Amniotic stem cell (primary cell): ENCODE results near the gene MARS1.

Experiments
- DNase-seq: peaks from one replicate; lab custom pipeline; 2025; lab: John Stamatoyannopoulos, UW

The MARS1 gene

GRCh38 chr12:57531836-57532235, 44.0 kb downstream of the MARS1 start:
- no peak for DNase-seq

GRCh38 chr12:57533108-57533507, 45.2 kb downstream of the MARS1 start:
- DNase-seq, result no peak

GRCh38 chr12:57534250-57534649, 46.4 kb downstream of the MARS1 start:
- DNase-seq, result no peak

GRCh38 chr12:57534991-57535543, 47.2 kb downstream of the MARS1 start:
- no peak for DNase-seq

GRCh38 chr12:57535764-57536596, 48.1 kb downstream of the MARS1 start:
- no peak for DNase-seq

GRCh38 chr12:57536597-57536942, 48.7 kb downstream of the MARS1 start:
- no peak for DNase-seq

GRCh38 chr12:57539134-57539768, 51.4 kb downstream of the MARS1 start:
- no peak for DNase-seq

- no peak for DNase-seq
Observed at GRCh38 chr12:57541001-57541400, 53.1 kb downstream of the MARS1 start.

- DNase-seq, result no peak
Observed at GRCh38 chr12:57541717-57542116, 53.8 kb downstream of the MARS1 start.

- no peak for DNase-seq
Observed at GRCh38 chr12:57543581-57543980, 55.7 kb downstream of the MARS1 start.

GRCh38 chr12:57545809-57546437, 58.1 kb downstream of the MARS1 start:
- DNase-seq, result no peak

- peak; percentile 95 for DNase-seq
Observed at GRCh38 chr12:57546438-57547287, 58.8 kb downstream of the MARS1 start, which contains the start of gene DCTN2. Gene DCTN2 (minus strand): TSS chr12:57547192. CDS start chr12:57547063, 129 bp downstream.

- no peak for DNase-seq
Observed at GRCh38 chr12:57547288-57548012, 59.6 kb downstream of the MARS1 start.

GRCh38 chr12:57548013-57548315, 60.1 kb downstream of the MARS1 start:
- no peak for DNase-seq

- no peak for DNase-seq
Observed at GRCh38 chr12:57548488-57548887, 60.6 kb downstream of the MARS1 start.

GRCh38 chr12:57549203-57549908, 61.5 kb downstream of the MARS1 start:
- no peak for DNase-seq

GRCh38 chr12:57549909-57550640, 62.2 kb downstream of the MARS1 start, which contains the start of gene KIF5A:
Gene KIF5A (plus strand): TSS chr12:57550044. CDS start chr12:57550272, 228 bp downstream.
- DNase-seq, result no peak

GRCh38 chr12:57550641-57551549, 63.0 kb downstream of the MARS1 start:
- no peak for DNase-seq
